ENCODE measurements around the gene GLT8D2. TPM values are rescaled to one million over a fixed set of nuclear protein-coding genes. Genes with fewer than 3 reads are reported as not detected.

GLT8D2 gene
- total and polyA plus RNA-seq, 2 experiments from 2014 or later, result 24.8 to 29.2 TPM

DNA sequence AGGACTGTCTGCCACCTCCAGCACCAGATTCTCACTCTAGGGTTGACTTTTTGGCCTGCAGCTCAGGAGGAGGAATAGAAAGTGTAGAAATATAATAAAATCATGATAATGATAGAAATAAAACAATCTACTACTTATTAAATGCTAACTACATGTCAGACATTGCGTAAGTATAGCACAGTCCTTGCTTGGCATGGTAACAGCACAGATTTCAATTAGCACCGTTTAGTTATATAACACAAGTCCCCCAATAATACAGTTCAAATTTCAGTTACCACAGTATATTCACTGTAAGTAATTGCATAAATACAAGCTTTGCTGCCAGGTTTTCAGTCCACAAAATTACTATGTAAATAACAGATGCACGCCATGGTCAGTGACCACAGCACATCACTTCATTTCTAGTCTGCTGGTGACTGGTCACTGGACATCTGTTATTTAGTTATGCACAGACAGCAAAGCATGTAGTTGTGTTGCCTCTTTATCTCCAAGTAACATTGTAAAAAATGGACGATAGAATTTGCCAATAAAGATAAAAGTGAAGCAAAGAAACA, 6.5 kb upstream of the GLT8D2 start:
- no peak overlapping the region for H3K4me3 ChIP-seq
- H3K9me2 ChIP-seq (replicated peaks; ENCODE audit: insufficient read depth), result no peaks in the 10 kb centered on the region
- no peak for DNase-seq (ENCODE audit: low spot score)
- no peak overlapping the region for H3K27ac ChIP-seq
- 75% methylated on average over 4 of the region's 4 CpGs for WGBS (ENCODE audit: low lambda C conversion rate, missing lambda C conversion rate)
- no peaks in the 10 kb centered on the region for H3K79me2 ChIP-seq
- H3K4me2 ChIP-seq, result no peak overlapping the region
- TF ChIP-seq, protein P1, sequence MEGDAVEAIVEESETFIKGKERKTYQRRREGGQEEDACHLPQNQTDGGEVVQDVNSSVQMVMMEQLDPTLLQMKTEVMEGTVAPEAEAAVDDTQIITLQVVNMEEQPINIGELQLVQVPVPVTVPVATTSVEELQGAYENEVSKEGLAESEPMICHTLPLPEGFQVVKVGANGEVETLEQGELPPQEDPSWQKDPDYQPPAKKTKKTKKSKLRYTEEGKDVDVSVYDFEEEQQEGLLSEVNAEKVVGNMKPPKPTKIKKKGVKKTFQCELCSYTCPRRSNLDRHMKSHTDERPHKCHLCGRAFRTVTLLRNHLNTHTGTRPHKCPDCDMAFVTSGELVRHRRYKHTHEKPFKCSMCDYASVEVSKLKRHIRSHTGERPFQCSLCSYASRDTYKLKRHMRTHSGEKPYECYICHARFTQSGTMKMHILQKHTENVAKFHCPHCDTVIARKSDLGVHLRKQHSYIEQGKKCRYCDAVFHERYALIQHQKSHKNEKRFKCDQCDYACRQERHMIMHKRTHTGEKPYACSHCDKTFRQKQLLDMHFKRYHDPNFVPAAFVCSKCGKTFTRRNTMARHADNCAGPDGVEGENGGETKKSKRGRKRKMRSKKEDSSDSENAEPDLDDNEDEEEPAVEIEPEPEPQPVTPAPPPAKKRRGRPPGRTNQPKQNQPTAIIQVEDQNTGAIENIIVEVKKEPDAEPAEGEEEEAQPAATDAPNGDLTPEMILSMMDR (IDR thresholded peaks at IDR 0.05; ENCODE audit: poor library complexity), result no peak
- TF ChIP-seq EZH2phosphoT487 (IDR thresholded peaks at IDR 0.05; ENCODE audit: low read depth, severe bottlenecking, unreplicated experiment), result no peak
- no peaks in the 10 kb centered on the region for H3K36me3 ChIP-seq (replicated peaks; ENCODE audit: insufficient read depth, low read depth)
- H3K4me1 ChIP-seq (ENCODE audit: insufficient read depth), result no peaks in the 10 kb centered on the region
- no peak overlapping the region for H2AFZ ChIP-seq
- no peaks in the 10 kb centered on the region for H4K20me1 ChIP-seq (ENCODE audit: insufficient read depth, poor library complexity, severe bottlenecking)
- no peaks in the 10 kb centered on the region for H3K9me3 ChIP-seq (ENCODE audit: low read depth)
- peaks cover 7% of the 10 kb centered on the region for H3K27me3 ChIP-seq

DNA sequence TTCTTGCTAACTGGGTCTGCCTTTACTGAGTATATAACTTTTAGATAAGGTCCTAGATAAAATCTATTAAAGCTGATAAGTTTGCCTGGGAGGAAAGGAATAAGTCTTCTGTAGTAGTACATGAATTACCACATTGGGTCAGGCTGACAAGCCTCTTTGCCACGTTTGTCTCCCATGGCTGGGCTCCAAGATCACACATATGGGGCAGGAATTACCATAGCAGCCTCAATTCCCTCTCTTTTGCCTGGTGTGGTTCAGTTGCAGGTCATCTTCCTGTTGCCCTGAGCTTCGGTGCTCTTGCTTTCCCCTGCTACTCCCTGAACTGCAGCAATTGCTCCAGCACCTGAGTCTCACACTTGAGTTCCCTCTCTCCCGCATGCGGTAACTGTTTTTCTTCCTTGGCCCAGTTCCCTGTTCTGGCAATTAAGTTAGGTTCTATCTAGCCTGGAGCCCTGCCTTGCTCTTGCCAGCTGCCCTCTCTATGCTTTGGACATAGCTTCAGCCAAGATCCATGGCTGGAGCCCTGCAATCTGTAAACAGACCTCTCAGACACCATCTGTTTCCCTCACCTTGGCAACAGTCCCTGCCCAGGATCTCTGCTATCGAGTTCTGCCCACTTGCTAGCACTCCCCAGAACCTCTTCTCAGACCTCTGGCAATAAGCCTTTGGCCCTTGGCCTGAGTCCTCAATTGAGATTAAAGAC, 5.8 kb upstream of the GLT8D2 start:
- DNase-seq (ENCODE audit: low spot score), result no peak

DNA sequence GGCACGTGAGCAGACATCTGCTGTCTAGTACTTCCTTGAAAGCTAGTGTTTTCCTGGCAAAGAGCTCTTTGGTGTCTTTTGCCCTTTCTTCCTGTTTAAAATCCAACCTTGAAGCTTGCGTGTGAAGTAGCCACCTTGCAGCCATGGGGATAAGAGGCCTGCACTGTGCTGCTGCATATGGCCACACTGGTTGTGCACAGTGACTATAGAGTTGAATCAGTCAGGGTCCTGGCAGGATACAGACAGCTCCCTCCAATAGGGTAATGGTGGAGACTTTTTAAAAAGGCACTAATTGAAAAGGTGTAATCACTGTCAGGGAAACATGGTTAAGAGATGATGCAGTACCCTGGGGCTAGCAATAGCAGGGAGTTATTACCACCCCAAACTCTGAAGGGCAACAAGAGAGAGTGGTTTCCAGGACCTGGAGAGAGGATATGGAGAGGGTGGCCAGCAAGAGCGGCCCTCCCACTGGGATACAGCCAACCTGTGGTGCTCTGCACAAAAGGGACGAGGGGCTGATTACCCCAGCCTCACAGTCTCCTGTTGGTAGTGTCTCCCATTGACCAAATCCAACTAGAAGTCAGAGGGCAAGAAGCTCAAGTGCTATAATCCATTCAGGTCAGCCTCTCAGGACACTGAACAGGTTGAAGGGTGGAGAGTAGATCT, 4.8 kb upstream of the GLT8D2 start:
- Histone ChIP-seq H4K20me1 (ENCODE audit: insufficient read depth, poor library complexity, severe bottlenecking) (no peaks in the 10 kb centered on the region), H3K4me3 (no peak overlapping the region), H2AFZ (no peak overlapping the region), H3K27me3 (peaks cover 1% of the 10 kb centered on the region), H3K36me3 (replicated peaks; ENCODE audit: insufficient read depth, low read depth) (no peaks in the 10 kb centered on the region), H3K4me2 (no peak overlapping the region), H3K79me2 (no peaks in the 10 kb centered on the region), H3K9me3 (ENCODE audit: low read depth) (no peaks in the 10 kb centered on the region), H3K9me2 (replicated peaks; ENCODE audit: insufficient read depth) (no peaks in the 10 kb centered on the region), H3K4me1 (ENCODE audit: insufficient read depth) (no peaks in the 10 kb centered on the region), H3K27ac (no peak overlapping the region)
- no peak for DNase-seq (ENCODE audit: low spot score)
- TF ChIP-seq EZH2 (IDR thresholded peaks at IDR 0.05; ENCODE audit: borderline replicate concordance) (no peak), EZH2phosphoT487 (IDR thresholded peaks at IDR 0.05; ENCODE audit: low read depth, severe bottlenecking, unreplicated experiment) (no peak)
- TF ChIP-seq, protein P1 (IDR thresholded peaks at IDR 0.05; ENCODE audit: poor library complexity), result no peak
- WGBS (ENCODE audit: low lambda C conversion rate, missing lambda C conversion rate), result 79% methylated on average over 4 of the region's 4 CpGs

More for the DNA sequence above, 5.8 kb upstream of the GLT8D2 start:
- no peak overlapping the region for H2AFZ ChIP-seq
- 56% methylated on average over 5 of the region's 5 CpGs for WGBS (ENCODE audit: low lambda C conversion rate, missing lambda C conversion rate)
- no peaks in the 10 kb centered on the region for H3K36me3 ChIP-seq (replicated peaks; ENCODE audit: insufficient read depth, low read depth)
- H3K27ac ChIP-seq, result no peak overlapping the region
- H3K4me2 ChIP-seq, result no peak overlapping the region
- no peaks in the 10 kb centered on the region for H3K79me2 ChIP-seq
- H3K4me3 ChIP-seq, result no peak overlapping the region
- H4K20me1 ChIP-seq (ENCODE audit: insufficient read depth, poor library complexity, severe bottlenecking), result no peaks in the 10 kb centered on the region
- H3K9me2 ChIP-seq (replicated peaks; ENCODE audit: insufficient read depth), result no peaks in the 10 kb centered on the region
- no peaks in the 10 kb centered on the region for H3K4me1 ChIP-seq (ENCODE audit: insufficient read depth)
- no peak for TF ChIP-seq EZH2 (IDR thresholded peaks at IDR 0.05; ENCODE audit: borderline replicate concordance)
- TF ChIP-seq EZH2phosphoT487 (IDR thresholded peaks at IDR 0.05; ENCODE audit: low read depth, severe bottlenecking, unreplicated experiment), result no peak
- TF ChIP-seq, protein P1 (IDR thresholded peaks at IDR 0.05; ENCODE audit: poor library complexity), result no peak
- no peaks in the 10 kb centered on the region for H3K9me3 ChIP-seq (ENCODE audit: low read depth)
- H3K27me3 ChIP-seq, result peaks cover 7% of the 10 kb centered on the region
